Breast epithelium (tissue), 4 donors: ENCODE data around the gene RCBTB1. TPM values are rescaled to one million over a fixed set of nuclear protein-coding genes. Genes with fewer than 3 reads are reported as not detected.
"Not testable (repeated sequence)": the region's sequence is repeated elsewhere in the genome, so short reads cannot be mapped to it uniquely, and the experiment has no call there.

Source experiments
- DNase-seq, 2 donors: peaks; one replicate each; pipeline ENCODE4 v3.0.0-alpha.2; 2019; ENCODE audit warnings: low spot score in 2 of 2
- H3K27ac ChIP-seq, 2 donors: fragments of 200-600 bp; sonication (generic) in 1 of 2; one replicate each; pipeline ENCODE4 v1.5.1; 2016 to 2019; ENCODE audit warnings: mild to moderate bottlenecking in 1 of 2
- H3K27me3 ChIP-seq, 2 donors: fragments of 200-600 bp; sonication (generic) in 1 of 2; one replicate each; pipeline versions ENCODE4 v1.5.1 to v1.6.0; 2017 to 2019; ENCODE audit warnings: control low read depth in 1 of 2, mild to moderate bottlenecking in 1 of 2
- H3K36me3 ChIP-seq: fragments of 200-600 bp; one replicate; pipeline ENCODE4 v1.5.1; 2019
- H3K4me1 ChIP-seq, 2 donors: fragments of 200-600 bp; sonication (generic); one replicate each; pipeline ENCODE4 v1.5.1; 2016 to 2019; ENCODE audit warnings: control low read depth in 1 of 2
- H3K4me3 ChIP-seq, 3 donors: fragments of 200-600 bp; sonication (generic); 1 replicate in 2 of 3; 2 replicates in 1 of 3; pipeline ENCODE4 v1.5.1; 2016 to 2019; ENCODE audit warnings: mild to moderate bottlenecking in 3 of 3, moderate library complexity in 2 of 3
- H3K9me3 ChIP-seq, 2 donors: fragments of 200-600 bp; sonication (generic) in 1 of 2; one replicate each; pipeline ENCODE4 v1.5.1; 2016 to 2019; ENCODE audit warnings: control low read depth in 1 of 2
- CTCF ChIP-seq, 3 donors: fragments of 450-650 bp; IDR thresholded peaks; one replicate each; pipeline ENCODE4 v1.5.1; 2016 to 2017; ENCODE audit warnings: antibody characterized with exemption in 3 of 3, mild to moderate bottlenecking in 3 of 3, moderate library complexity in 3 of 3
- POLR2A ChIP-seq: fragments of 450-650 bp; IDR thresholded peaks from one replicate; pipeline ENCODE4 v1.6.1; 2016; ENCODE audit warnings: antibody characterized with exemption, mild to moderate bottlenecking, moderate library complexity
- POLR2AphosphoS5 ChIP-seq, 3 donors: sonication (generic); formaldehyde crosslinking; IDR thresholded peaks; one replicate each; pipeline ENCODE4 v1.6.1; 2017; ENCODE audit warnings: antibody characterized with exemption in 3 of 3
- intact Hi-C: fragments of 100-400 bp; cut with DNase I; formaldehyde crosslinking; loops from one replicate; pipeline ENCODE4 v1.15.1; 2023; ENCODE audit warnings: low total_unique reads
- total RNA-seq, 3 donors: library from RNA; depleted of rRNA; stranded (reverse); fragments of >200 nt; gene quantifications; one replicate each; pipeline ENCODE4 v1.1.0, GENCODE V29; 2016

RCBTB1 gene
- total RNA-seq, 3 donors from 2014 or later: 13.8 to 18.4 (median 17.9) TPM

GRCh38 chr13:49604570-49604969 lies 19.2 kb upstream of the RCBTB1 start:
- no peaks in the 10 kb centered on the region for H3K36me3 ChIP-seq
- no peak overlapping the region for H3K4me3 ChIP-seq
- H3K27ac ChIP-seq: no peak overlapping the region
- no peaks in the 10 kb centered on the region for H3K27me3 ChIP-seq
- no peaks in the 10 kb centered on the region for H3K9me3 ChIP-seq
- TF ChIP-seq POLR2A (no peak), POLR2AphosphoS5 (IDR thresholded peaks at IDR 0.05) (no peak), CTCF (IDR thresholded peaks at IDR 0.05) (no peak)
- H3K4me1 ChIP-seq: no peaks in the 10 kb centered on the region
- DNase-seq: no peak
- intact Hi-C loops: loop anchor here (10.0 kb wide), 1 partner anchor 300 kb away; no protein-coding TSS in a partner anchor

GRCh38 chr13:49602615-49603014 lies 17.3 kb upstream of the RCBTB1 start:
- not testable (repeated sequence) for H3K36me3 ChIP-seq, H3K27ac ChIP-seq, H3K9me3 ChIP-seq, H3K27me3 ChIP-seq, H3K4me1 ChIP-seq, H3K4me3 ChIP-seq, DNase-seq
- intact Hi-C loops: loop anchor here (10.0 kb wide), 1 partner anchor 298 kb away; no protein-coding TSS in a partner anchor

GRCh38 chr13:49602005-49602404 lies 16.6 kb upstream of the RCBTB1 start:
- no peak overlapping the region for H3K4me3 ChIP-seq
- H3K27me3 ChIP-seq: no peaks in the 10 kb centered on the region
- H3K27ac ChIP-seq: no peak overlapping the region
- intact Hi-C loops: loop anchor here (10.0 kb wide), 1 partner anchor 297 kb away; no protein-coding TSS in a partner anchor
- no peak for TF ChIP-seq CTCF (IDR thresholded peaks at IDR 0.05)
- TF ChIP-seq POLR2AphosphoS5 (IDR thresholded peaks at IDR 0.05): no peak
- no peak for TF ChIP-seq POLR2A
- no peak for DNase-seq
- H3K36me3 ChIP-seq: no peaks in the 10 kb centered on the region
- no peaks in the 10 kb centered on the region for H3K9me3 ChIP-seq
- H3K4me1 ChIP-seq: no peaks in the 10 kb centered on the region

- no peak for TF ChIP-seq POLR2A
- TF ChIP-seq CTCF (IDR thresholded peaks at IDR 0.05): no peak
- TF ChIP-seq POLR2AphosphoS5 (IDR thresholded peaks at IDR 0.05): no peak
- Histone ChIP-seq H3K36me3 (no peaks in the 10 kb centered on the region), H3K27me3 (no peaks in the 10 kb centered on the region), H3K4me1 (no peaks in the 10 kb centered on the region), H3K9me3 (no peaks in the 10 kb centered on the region), H3K4me3 (no peak overlapping the region), H3K27ac (no peak overlapping the region)
- DNase-seq: no peak
- intact Hi-C loops: no loop called here
Measured at GRCh38 chr13:49597043-49597641, 11.8 kb upstream of the RCBTB1 start.

- no peaks in the 10 kb centered on the region for H3K9me3 ChIP-seq
- no peak for TF ChIP-seq CTCF (IDR thresholded peaks at IDR 0.05)
- no peak for TF ChIP-seq POLR2A
- TF ChIP-seq POLR2AphosphoS5 (IDR thresholded peaks at IDR 0.05): no peak
- no peak overlapping the region for H3K4me3 ChIP-seq
- no peaks in the 10 kb centered on the region for H3K36me3 ChIP-seq
- H3K4me1 ChIP-seq: no peaks in the 10 kb centered on the region
- no peak for DNase-seq
- intact Hi-C loops: no loop called here
- H3K27me3 ChIP-seq: no peaks in the 10 kb centered on the region
- H3K27ac ChIP-seq: no peak overlapping the region
Measured at GRCh38 chr13:49596221-49596620, 10.9 kb upstream of the RCBTB1 start.

- no peak for TF ChIP-seq POLR2A
- no peak for TF ChIP-seq POLR2AphosphoS5 (IDR thresholded peaks at IDR 0.05)
- TF ChIP-seq CTCF (IDR thresholded peaks at IDR 0.05): no peak
- Histone ChIP-seq H3K27me3 (no peaks in the 10 kb centered on the region), H3K27ac (no peak overlapping the region), H3K36me3 (no peaks in the 10 kb centered on the region), H3K4me1 (no peaks in the 10 kb centered on the region), H3K9me3 (no peaks in the 10 kb centered on the region), H3K4me3 (no peak overlapping the region)
- intact Hi-C loops: no loop called here
- DNase-seq: no peak
Measured at GRCh38 chr13:49594576-49594975, 9.2 kb upstream of the RCBTB1 start.

- H3K27ac ChIP-seq, H3K9me3 ChIP-seq, H3K27me3 ChIP-seq, H3K4me1 ChIP-seq, DNase-seq, H3K4me3 ChIP-seq, H3K36me3 ChIP-seq, intact Hi-C loops: not testable (repeated sequence)
Measured at GRCh38 chr13:49593876-49594275, 8.5 kb upstream of the RCBTB1 start.

- H3K36me3 ChIP-seq, H3K27me3 ChIP-seq, intact Hi-C loops, H3K27ac ChIP-seq, H3K4me1 ChIP-seq, DNase-seq, H3K9me3 ChIP-seq, H3K4me3 ChIP-seq: not testable (repeated sequence)
Measured at GRCh38 chr13:49590714-49591113, 5.4 kb upstream of the RCBTB1 start.
